Inferior parietal cortex (tissue), 1 donor: ENCODE data around the gene CEP131.

Source experiments
- DNase-seq: peaks from one replicate; pipeline ENCODE4 v3.0.0-alpha.2; 2016; ENCODE audit errors: extremely low spot score

CEP131 gene

DNA sequence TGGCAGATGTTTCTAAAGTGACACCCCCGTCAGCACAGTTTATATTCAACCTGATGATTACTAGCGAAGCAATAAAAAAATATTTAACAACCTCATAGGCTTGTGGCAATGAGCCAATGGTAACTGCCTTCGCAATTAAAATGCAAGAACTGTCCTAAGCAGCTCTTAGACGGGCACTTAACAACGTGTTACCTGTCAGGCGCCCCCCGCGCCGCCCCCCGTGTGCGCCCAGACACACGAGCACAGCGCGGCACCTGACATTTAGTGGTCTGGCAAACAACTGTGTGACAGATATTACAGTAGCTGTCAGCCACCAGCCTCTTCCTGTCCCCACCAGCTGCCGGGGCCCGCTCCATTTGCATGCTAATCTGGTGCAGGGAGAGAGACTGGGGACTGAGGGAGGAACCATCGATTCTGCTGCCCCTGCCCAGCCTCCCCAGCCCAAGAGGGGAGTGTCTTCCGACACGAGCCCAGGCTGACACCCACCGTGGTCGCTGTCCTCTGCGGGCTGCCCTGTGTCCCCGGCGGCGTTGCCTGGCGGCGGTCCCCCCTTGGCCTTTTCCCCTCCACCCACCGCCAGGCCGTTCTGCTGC lies 29.0 kb upstream of the CEP131 start:
- no peak for DNase-seq

DNA sequence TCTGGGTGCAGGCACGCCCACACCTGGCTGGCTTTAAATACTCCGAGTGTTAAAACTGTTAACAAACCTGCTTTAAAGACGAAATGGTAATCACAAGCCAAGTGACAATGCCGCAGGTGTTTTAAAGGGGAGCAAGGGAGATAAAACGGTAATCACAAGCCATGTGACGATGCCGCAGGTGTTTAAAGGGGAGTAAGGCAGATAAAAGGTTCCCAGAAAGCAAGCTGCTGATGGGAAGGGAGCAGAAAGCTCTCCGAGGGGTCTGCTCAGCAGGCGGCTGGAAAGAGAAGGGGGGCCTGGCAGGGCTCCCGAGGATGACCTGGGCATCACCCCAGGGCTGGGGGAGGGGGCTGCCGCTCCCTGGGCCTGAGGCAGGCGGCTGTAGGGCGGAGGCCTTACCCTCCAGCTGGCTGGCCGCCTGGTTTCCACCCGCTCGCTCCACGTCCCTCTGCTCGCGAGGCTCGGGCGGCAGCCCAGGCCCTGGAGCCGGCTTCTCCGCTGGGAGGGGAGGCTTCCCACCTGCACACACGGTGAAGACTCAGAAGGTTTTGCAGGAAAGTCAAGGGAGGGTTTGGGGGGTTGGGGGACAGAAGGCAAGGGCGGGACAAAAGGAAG lies 28.4 kb upstream of the CEP131 start:
- no peak for DNase-seq

DNA sequence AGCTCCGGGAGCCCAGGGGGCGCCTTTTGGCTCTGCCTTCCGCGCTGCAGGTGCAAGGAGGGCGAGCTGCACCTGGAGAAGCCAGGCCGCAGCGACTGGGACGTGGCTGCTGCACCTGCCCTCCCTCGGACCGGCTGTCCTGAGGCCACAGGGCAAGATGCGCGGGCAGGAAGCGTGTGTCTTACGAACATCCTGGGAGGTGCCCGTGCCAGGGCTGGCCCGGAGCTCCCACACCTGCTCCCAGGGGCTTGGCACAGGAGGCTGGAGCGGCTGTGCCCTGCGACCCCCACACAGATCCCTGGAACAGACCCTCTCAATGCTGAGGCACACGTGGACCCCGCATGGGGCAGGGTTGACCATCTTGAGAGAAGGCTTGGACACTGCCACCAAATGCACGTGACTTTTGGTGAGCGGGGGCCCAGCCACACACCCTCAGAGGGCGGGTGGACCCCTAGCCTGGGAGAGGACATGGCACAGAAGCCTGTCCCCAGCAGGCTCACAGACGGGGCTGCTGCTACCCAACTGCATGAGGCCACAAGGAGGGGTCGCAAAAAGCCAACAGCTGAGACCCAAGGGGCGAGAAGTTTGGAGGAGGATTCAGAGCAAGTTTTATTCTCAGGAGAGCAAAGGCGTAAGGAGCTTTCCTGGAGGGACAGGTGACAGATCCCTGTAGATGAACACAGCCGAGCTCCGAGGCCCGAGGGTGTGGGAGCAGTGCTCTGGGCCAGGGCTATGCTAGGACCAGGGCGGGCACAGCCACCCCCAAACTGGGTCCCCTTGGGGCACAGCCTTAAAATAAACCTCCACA lies 27.7 kb upstream of the CEP131 start:
- DNase-seq, result no peak

DNA sequence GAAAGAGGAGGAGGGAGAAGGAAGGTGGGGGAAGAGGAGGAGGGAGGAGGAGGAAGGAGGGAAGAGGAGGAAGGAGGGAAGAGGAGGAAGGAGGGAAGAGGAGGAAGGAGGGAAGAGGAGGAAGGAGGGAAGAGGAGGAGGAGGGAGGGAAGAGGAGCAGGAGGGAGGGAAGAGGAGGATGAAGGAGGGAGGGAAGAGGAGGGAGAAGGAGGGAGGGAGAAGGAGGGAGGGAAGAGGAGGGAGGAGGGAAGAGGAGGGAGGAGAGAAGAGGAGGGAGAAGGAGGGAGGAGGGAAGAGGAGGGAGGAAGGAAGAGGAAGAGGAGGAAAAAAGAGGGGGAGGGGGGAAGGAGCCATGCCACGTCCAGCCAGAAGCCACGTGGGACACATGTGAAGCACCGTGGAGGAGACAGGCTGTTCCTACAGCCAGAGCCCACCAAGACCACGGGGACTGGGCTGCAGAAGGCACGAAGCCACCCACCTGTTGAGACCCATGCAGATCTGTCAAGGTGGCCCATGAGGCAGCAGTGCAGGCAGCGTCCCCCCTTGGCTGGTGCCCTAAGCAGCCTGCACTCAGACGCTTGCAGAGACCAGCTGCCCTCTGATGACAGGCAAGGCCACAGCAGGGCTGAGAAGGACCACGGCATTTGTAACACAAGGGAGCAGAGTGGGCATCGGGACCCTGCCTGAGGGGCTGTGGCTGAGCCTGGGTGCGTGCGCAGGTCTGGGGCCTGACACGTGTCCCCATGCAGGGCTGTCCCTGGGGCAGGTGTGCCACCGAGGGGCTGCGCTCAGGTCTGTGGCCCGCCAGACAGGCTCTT lies 26.7 kb upstream of the CEP131 start:
- DNase-seq, result no peak

DNA sequence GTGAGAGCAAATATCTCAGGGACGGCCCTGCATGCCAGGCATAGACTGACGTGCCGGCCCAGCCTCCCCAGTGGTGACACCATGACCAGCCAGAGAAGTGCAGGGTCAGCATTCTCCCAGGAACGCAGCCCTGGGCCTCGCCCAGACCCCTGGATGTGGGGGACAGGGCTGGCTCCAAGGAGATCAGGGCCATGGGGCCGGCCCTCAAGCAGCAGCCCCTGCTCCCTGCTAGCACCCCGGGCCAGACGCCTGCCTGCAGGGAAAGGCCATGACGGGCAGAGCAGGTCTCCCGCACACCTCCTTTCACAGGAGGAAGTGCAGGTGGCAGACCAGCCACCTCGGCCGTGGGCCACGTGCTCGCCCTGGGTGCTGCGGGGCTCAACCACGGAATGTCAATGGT lies 25.9 kb upstream of the CEP131 start:
- DNase-seq, result no peak

DNA sequence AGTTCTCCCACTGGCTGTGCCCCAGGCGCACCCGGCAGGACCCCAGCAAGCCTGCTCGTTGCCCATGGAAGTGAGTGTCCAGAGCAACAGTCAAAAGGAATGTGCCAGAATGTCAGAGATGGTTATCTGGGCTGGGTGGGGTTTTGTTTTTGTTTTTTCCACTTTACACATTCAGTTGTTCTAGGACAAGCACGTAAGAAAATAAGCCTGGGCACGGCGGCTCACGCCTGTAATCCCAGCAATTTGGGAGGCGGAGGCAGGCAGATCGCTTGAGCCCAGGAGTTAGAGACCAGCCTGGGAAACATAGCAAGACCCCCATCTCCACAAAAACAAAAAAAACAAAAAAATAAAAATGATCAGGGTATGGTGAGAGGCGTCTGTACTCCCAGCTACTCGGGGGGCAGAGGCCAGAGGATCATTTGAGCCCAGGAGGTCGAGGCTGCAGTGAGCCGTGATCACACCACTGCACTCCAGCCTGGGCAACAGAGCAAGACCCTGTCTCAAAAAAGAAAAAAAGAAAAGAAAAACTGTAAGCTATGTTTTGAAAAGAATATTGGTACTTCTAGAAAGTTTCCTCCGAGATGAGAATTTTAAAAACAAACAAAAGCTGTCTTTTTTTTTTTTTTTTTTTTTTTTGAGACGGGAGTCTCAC lies 24.7 kb upstream of the CEP131 start:
- no peak for DNase-seq

DNA sequence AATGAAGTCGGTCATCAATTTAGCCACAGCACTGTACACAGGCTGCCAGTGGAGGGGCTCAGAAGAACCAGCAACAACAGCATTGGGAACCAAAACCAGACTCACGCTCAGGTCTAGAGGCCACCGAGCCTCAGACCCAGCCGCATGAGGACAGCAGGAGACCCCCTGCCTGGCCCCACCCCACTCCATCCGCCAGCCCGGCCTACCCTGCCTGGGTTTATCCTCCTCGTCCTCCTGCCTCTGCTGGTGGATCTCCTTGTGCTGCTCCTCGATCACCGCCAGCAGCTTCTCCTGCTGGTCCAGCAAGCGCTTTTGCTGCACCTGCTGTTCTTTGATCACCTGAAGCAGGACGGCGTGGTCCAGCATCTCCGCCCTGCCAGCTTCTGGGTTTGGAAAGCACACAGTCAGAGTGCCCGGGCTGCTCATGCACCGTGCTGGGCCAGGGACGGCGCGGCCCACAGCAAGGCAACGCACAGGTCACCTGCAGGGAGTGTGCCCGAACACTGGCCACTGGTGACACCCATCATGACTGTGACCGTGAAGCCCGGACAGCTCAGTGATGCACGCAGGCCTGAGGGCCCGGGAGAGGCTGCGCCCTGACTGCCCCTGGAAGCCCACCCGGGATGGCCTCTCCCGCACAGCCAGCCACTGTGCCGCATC lies 24.0 kb upstream of the CEP131 start:
- no peak for DNase-seq

DNA sequence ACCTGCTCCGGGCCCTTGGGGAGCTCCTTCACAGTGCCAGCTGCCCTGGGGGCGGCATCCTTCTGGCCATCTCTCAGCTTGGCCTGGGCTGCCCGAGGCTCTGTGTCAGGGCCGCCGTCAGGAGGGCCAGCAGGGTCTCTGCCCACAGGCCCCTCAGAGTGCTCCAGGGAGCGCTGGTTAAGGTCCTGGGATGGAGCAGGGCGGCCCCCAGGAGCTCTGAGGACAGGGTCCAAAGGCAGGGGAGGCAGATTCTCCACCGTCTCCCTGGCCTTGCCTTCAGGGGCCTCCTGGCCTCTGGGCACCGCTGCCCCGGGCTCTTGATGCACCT lies 23.5 kb upstream of the CEP131 start:
- no peak for DNase-seq

DNA sequence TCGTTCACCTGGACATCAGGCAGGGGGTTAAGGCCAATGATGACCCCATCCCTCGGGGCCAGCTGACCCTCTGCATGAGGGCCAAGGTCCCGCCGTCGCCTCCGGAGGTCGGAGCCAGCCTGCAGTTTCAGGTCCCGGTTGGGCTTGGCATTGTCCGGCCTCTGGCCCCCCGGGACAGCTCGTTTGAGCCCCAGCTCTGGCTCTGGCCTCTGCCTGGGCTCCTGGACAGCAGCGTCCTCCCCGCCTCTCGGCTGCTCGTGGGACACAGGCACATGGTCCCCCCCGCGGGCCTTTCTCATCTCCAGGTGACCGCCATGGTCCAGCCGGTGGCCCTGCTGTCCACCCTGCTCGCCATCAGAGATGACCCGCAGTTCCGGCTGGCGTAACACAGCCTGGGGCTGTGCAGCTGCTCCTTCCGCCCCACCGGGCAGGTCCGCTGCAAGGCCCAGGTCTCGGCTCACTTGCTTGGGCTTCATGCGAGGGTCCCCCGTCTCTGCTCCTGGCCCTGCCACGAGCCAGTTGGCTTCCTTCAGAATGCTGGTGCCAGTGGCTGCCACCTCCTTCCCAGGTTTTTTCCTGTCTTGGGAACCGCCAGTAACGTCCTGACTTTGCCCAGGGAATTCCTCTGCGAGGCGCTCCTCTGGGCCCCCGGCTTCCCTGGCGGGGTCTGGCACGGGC lies 23.0 kb upstream of the CEP131 start:
- DNase-seq, result no peak

DNA sequence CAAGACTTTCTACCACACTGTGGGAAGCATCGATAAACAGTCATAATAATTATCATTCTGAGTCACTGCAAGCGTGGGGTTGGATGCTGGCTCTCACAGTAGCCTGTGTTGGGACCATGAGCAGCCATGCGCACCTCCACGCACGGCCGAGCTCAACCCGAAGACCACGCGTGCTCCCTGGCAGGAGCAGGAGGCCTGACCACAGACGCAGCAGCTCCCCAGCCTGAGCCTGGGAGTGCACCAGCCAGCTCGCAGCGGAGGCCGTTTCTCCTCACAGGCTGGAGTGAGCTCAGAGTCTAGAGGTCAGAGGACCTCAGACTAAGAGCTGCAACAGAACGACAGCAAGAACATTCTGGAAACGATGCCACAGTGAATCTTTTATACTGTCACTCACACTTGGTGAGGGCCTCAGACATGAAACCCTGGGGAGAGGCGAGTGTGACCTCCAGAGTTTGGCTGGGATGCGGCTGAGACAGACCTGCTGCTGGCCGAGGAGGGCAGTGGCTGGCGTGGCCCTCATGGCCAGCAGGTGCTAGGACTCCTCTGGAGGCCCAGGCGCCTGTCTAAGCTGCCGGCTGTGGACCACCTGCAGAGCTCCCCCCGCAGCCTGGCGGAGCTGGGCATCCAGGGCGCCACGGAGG lies 22.4 kb upstream of the CEP131 start:
- no peak for DNase-seq

DNA sequence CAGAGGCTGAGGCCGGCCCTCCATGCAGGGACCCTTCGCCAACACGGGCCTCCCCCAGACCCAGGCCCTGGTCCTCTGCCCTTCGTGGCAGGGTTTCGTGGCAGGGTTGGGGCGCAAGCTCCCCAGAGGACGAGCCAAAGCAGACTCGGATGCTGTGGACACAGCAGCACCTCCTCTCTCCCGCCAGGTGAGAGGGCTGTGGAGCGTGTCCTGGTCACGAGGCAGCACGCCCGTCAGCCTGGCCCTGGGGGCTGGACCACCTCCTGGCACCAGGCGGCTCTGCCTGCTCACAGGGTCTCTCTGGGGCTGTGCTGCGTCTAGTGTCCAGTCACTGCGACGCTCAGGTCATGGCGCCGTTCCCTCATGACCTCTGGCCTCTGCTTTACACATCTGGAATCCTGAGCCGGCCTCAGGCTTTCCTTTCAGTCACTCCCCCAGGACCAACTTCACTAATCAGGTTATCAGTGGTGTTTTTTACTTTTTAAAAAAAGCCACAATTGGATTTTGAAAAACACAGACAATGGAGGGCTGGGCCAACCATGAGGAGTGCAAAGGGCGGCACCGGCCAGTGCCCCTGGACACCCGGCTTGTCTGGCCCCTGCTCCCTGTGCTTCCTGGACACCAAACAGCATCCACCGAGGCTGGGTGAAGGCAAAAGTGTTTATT lies 21.7 kb upstream of the CEP131 start:
- DNase-seq, result no peak

DNA sequence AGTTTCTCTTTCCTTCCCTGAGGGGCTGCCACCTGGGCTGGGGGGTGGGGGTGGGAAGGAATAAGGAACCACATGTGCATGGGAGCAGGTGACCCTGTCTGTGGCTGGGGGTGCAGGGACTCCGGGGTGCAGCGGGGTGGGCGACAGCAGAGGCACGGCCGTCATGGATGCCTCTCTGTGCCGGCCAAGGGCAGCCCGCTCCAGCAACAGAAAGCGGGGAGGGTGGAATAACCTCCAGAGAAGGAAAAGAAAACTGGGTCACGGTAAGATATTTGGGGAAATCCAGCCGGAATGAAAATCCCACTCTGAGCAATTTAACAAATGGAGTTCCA lies 20.5 kb upstream of the CEP131 start:
- DNase-seq, result no peak

DNA sequence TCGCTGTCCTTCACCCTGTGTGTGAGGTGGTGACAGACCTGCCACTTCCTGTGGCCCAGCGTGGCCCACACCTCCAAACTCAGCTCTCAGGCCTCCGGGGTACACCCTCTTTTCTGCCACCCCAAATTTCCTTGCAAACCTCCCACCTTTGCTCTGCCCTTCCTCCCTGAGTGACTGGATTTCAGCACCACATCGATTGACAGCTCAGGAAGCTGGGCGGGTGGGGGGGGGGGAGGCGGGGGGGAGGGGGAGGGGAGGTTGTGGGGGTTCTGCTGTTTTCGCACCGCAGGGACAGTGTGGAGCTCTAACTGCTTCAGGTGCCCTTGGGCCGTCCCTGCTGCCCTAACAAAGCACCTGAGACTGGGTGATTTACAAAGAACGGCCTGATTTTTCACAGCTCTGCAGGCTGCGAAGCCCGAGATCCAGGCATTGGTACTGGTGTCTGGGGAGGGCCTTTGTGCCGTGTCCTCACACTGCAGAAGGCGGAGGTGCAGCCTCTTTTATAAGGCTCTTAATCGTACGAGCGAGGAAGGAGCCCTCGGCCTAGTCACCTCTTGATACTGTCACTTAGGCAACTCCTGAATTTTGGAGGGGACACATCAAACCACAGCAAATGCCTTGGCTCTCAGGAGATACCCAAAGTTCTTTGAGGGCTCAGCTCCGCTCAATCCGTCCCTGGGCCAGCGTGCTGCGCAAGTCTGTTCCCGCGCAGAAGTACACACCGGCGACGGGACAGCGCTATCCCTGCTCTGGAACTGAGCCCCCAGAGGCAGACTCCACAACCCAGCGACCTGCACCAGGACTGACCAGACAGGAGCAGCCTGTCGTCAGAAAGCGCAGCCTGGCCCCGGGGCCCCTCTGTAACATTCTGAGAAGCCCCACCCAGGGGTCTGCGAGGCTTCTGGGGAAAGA lies 19.9 kb upstream of the CEP131 start:
- no peak for DNase-seq

DNA sequence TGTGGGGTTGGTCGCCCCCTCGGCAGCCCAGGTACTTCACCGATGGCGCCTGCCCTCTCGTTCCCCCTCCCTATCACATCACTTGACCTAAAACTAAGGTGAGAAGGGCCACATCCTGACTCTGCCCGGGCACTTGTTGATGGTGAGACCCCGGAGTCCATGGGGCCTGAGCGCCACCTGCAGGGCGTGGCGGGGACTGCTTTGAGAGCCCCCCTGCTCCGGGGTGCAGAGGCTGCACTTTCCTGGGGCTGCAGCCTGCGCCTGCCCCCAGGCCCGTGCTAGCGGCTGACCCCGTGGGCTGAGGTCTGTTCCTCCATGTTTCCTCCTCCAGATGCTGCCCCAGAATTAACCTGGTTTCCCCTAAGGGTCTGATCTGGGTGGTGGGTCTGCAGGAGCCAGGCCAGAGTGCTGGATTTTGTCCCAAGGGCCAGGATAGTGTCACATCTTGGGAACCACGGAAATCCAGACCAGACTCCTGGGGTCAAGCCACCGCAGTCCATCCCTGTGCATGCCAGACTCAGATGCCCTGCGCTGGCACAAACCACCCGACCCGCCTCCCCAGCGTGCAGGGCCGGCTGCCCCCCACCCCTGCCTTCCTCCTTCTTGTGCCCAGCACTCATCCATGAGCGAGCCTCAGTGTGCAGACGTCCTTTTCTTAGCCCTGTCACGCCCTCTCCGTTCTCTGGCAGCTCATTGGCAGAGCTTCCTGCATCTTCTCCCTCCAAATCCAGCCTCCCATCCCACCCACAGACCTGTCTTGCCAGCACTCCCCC lies 19.1 kb upstream of the CEP131 start:
- DNase-seq, result no peak

DNA sequence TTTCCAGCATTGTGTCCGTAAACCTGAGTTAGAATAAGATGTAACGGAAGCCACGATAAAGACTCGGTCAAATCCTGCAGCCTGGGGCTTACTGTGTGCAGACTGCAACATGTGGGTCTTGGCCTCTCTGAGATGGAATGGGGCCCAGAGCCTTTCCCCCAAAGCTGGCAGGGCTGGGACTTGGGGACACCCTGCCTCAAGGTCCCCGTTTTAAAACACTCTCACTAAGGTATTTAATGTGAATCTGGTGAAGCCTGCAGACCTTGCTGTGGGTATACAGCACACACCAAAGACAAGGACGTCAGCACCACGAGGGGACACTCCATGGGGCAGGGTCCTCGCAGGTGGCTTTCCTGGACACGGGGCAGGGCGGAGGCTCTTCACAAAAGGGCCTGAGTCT lies 18.4 kb upstream of the CEP131 start:
- DNase-seq, result no peak

DNA sequence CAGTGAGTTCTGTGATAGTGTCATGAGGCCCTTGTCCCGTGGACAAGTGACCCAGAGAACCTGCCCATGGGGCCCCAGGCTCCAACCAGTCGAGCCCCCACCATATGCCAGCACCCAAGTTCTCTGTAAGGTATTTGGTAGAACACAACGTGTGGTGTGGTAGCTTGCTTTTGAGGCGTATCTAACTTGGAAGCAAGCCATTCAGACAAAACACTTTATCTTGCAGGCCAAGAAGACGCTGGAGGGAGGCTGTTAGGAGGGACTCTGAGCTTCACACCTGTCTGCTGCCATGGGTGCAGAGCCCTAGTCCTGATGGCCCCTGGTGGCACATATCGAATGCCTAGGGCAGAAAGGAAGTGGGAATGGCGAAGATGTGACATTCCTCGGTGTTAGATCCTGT lies 18.0 kb upstream of the CEP131 start:
- no peak for DNase-seq

DNA sequence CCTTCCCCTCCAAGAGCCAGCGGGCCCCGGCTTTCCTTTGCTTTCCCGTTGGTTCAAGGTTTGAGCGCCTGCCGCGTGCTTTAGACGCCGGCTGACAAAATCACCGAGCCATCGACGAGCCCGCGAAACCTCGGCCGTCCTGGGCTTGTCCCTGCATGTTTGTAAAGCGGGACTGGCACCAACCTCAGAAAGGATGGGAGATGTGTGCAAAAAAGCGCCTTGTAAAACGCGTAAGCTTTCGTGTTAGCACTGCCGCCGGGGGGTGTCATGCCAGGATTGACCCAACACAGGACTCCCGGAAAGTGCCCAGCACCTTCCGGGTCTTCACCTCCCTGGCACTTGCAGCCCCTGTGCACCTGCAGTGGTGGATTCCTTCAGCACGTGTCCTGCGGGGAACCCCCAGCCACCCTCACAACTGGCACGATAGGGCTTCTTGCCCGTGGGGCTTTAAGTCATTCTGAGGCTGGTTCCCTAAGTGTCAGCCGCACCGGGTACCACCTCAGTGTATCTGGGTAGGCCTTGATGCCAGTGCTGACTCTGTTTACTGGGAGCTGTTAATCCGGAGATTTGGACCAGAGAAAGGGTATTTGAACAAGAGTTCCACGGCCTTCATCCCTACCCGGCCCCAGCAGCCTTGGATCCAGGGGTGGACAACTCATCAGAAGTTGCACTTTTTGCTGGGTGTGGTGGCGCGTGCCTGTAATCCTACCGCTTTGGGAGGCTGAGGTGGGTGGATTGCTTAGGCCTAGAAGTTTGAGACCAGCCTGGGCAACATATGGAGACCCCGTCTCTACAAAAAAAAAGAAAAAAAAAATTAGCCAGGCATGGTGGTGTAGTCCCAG lies 17.2 kb upstream of the CEP131 start:
- DNase-seq, result no peak
